Activated CD4-positive, alpha-beta memory T cell treated with anti-CD3 and anti-CD28 coated beads, Interleukin-2, amount 10 ng/mL, durations not matched to agents 7 days and 5 days (primary cell): ENCODE data around the gene PALLD. TPM values are rescaled to one million over a fixed set of nuclear protein-coding genes. Genes with fewer than 3 reads are reported as not detected.
A peak's percentile ranks its signal among the peaks of the same experiment; 100 is the strongest.
"Not testable (repeated sequence)": the region's sequence is repeated elsewhere in the genome, so short reads cannot be mapped to it uniquely, and the experiment has no call there.

Experiments used
- CTCF ChIA-PET: fragments of 350-600 bp; sonication (Branson Sonifier 250); formaldehyde crosslinking; loops from one replicate; lab custom pipeline; 2021; ENCODE audit warnings: antibody characterized with exemption, inconsistent platforms; lab: Charles Lee
- POLR2A ChIA-PET: fragments of 350-600 bp; sonication (Branson Sonifier 250); formaldehyde crosslinking; loops from one replicate; lab custom pipeline; 2021; ENCODE audit warnings: antibody characterized with exemption; lab: Charles Lee
- DNase-seq: peaks from one replicate; pipeline ENCODE4 v3.0.0-alpha.2; 2020
- H3K27ac Mint-ChIP-seq: one replicate; pipeline ENCODE4 v1.8.0; 2021; ENCODE audit warnings: mild to moderate bottlenecking, mixed read lengths
- H3K27me3 Mint-ChIP-seq: one replicate; pipeline ENCODE4 v1.8.0; 2021; ENCODE audit warnings: mixed read lengths
- H3K36me3 Mint-ChIP-seq: one replicate; pipeline ENCODE4 v1.8.0; 2021; ENCODE audit warnings: low read depth, mixed read lengths
- H3K4me1 Mint-ChIP-seq: one replicate; pipeline ENCODE4 v1.8.0; 2021; ENCODE audit warnings: mixed read lengths
- H3K4me3 Mint-ChIP-seq: one replicate; pipeline ENCODE4 v1.8.0; 2021; ENCODE audit warnings: mild to moderate bottlenecking, mixed read lengths
- H3K9me3 Mint-ChIP-seq: one replicate; pipeline ENCODE4 v1.8.0; 2021; ENCODE audit warnings: mixed read lengths
- total RNA-seq, 2 experiments: library from RNA; stranded (reverse); gene quantifications; one replicate each; pipeline ENCODE4 v1.2.3, GENCODE V29; 2021

Gene PALLD
- total RNA-seq = 1 to 10 TPM; 5.4 to 5.8 TPM

GRCh38 chr4:168496834-168497233 is at the start of gene PALLD:
Gene PALLD (plus strand): TSS chr4:168497052.
- CTCF ChIA-PET = no interaction called here
- no peak for DNase-seq
- no peaks in the 10 kb centered on the region for H3K4me1 Mint-ChIP-seq
- H3K4me3 Mint-ChIP-seq = no peak within 1 kb of the TSS
- peaks cover 28% of the 10 kb centered on the region for H3K27me3 Mint-ChIP-seq
- no peaks in the 10 kb centered on the region for H3K9me3 Mint-ChIP-seq
- POLR2A ChIA-PET = no interaction called here
- no peak within 1 kb of the TSS for H3K27ac Mint-ChIP-seq
- H3K36me3 Mint-ChIP-seq = no peaks in the 10 kb centered on the region

- peaks cover 60% of the 10 kb centered on the region for H3K36me3 Mint-ChIP-seq
Measured at GRCh38 chr4:168449063-168449462, 47.8 kb upstream of the PALLD start.

GRCh38 chr4:168449719-168450452 is 47.0 kb upstream of the PALLD start:
- DNase-seq = peak; percentile 50
- Mint-ChIP-seq H3K4me3 (no peak overlapping the region), H3K36me3 (peaks cover 68% of the 10 kb centered on the region), H3K9me3 (peaks cover 5% of the 10 kb centered on the region), H3K4me1 (peaks cover 36% of the 10 kb centered on the region), H3K27me3 (no peaks in the 10 kb centered on the region), H3K27ac (peak overlapping the region; percentile 73)
- ChIA-PET POLR2A (interaction anchor here (0.6 to 3.5 kb wide), 2 partner anchors 28 to 30 kb away, joined by 3 to 21 read pairs; partner anchors contain the start of gene DDX60L), CTCF (interaction anchor here (1.7 kb wide), 1 partner anchor 31 kb away, joined by 5 read pairs; the partner anchor contains the start of gene DDX60L)

More at GRCh38 chr4:168449063-168449462, 47.8 kb upstream of the PALLD start:
- DNase-seq, H3K27ac Mint-ChIP-seq, H3K9me3 Mint-ChIP-seq, CTCF ChIA-PET, H3K27me3 Mint-ChIP-seq, H3K4me3 Mint-ChIP-seq: not testable (repeated sequence)
- H3K4me1 Mint-ChIP-seq = peaks cover 36% of the 10 kb centered on the region
- POLR2A ChIA-PET = interaction anchor here (3.5 kb wide), 1 partner anchor 31 kb away, joined by 21 read pairs; the partner anchor contains the start of gene DDX60L

- H3K9me3 Mint-ChIP-seq = peaks cover 5% of the 10 kb centered on the region
- POLR2A ChIA-PET = interaction anchor here (1.0 to 3.5 kb wide), 2 partner anchors 9 to 28 kb away, joined by 3 to 21 read pairs; partner anchors contain the start of gene DDX60L
- peaks cover 36% of the 10 kb centered on the region for H3K4me1 Mint-ChIP-seq
- H3K36me3 Mint-ChIP-seq = peaks cover 75% of the 10 kb centered on the region
- H3K4me3 Mint-ChIP-seq = no peak overlapping the region
- DNase-seq = no peak
- no peaks in the 10 kb centered on the region for H3K27me3 Mint-ChIP-seq
- H3K27ac Mint-ChIP-seq = peak overlapping the region; percentile 11
- CTCF ChIA-PET = no interaction called here
Measured at GRCh38 chr4:168451331-168451730, 45.5 kb upstream of the PALLD start.

GRCh38 chr4:168451744-168452390 is 45.0 kb upstream of the PALLD start:
- Mint-ChIP-seq H3K4me3 (no peak overlapping the region), H3K27ac (peak overlapping the region; percentile 11), H3K9me3 (peaks cover 5% of the 10 kb centered on the region), H3K36me3 (peaks cover 73% of the 10 kb centered on the region), H3K27me3 (no peaks in the 10 kb centered on the region), H3K4me1 (peaks cover 36% of the 10 kb centered on the region)
- ChIA-PET POLR2A (interaction anchor here (1.0 to 3.5 kb wide), 2 partner anchors 9 to 28 kb away, joined by 3 to 21 read pairs; partner anchors contain the start of gene DDX60L), CTCF (no interaction called here)
- DNase-seq = no peak

GRCh38 chr4:168453146-168453545 is 43.7 kb upstream of the PALLD start:
- CTCF ChIA-PET = no interaction called here
- no peak for DNase-seq
- Mint-ChIP-seq H3K4me3 (no peak overlapping the region), H3K9me3 (peaks cover 5% of the 10 kb centered on the region), H3K27me3 (no peaks in the 10 kb centered on the region), H3K36me3 (peaks cover 76% of the 10 kb centered on the region), H3K27ac (no peak overlapping the region), H3K4me1 (peaks cover 36% of the 10 kb centered on the region)
- POLR2A ChIA-PET = interaction anchor here (1.2 kb wide), 1 partner anchor 21 kb away, joined by 3 read pairs; no protein-coding TSS in a partner anchor

GRCh38 chr4:168458256-168458655 is 38.6 kb upstream of the PALLD start:
- H3K27ac Mint-ChIP-seq, CTCF ChIA-PET, DNase-seq, POLR2A ChIA-PET, H3K4me1 Mint-ChIP-seq, H3K4me3 Mint-ChIP-seq, H3K27me3 Mint-ChIP-seq, H3K9me3 Mint-ChIP-seq: not testable (repeated sequence)
- H3K36me3 Mint-ChIP-seq = peaks cover 69% of the 10 kb centered on the region

GRCh38 chr4:168461821-168462220 is 35.0 kb upstream of the PALLD start:
- DNase-seq = no peak
- Mint-ChIP-seq H3K4me1 (no peaks in the 10 kb centered on the region), H3K36me3 (peaks cover 66% of the 10 kb centered on the region), H3K27me3 (no peaks in the 10 kb centered on the region), H3K4me3 (no peak overlapping the region), H3K9me3 (peaks cover 2% of the 10 kb centered on the region), H3K27ac (no peak overlapping the region)
- CTCF ChIA-PET = no interaction called here
- POLR2A ChIA-PET = no interaction called here

- POLR2A ChIA-PET = interaction anchor here (1.5 kb wide), 1 partner anchor 7 kb away, joined by 5 read pairs; the partner anchor contains the start of gene DDX60L
- no peak overlapping the region for H3K4me3 Mint-ChIP-seq
- no peak for DNase-seq
- H3K36me3 Mint-ChIP-seq = peaks cover 65% of the 10 kb centered on the region
- H3K9me3 Mint-ChIP-seq = no peaks in the 10 kb centered on the region
- CTCF ChIA-PET = no interaction called here
- H3K27ac Mint-ChIP-seq = no peak overlapping the region
- peaks cover 43% of the 10 kb centered on the region for H3K4me1 Mint-ChIP-seq
- H3K27me3 Mint-ChIP-seq = no peaks in the 10 kb centered on the region
Measured at GRCh38 chr4:168472920-168473319, 23.9 kb upstream of the PALLD start.

GRCh38 chr4:168474660-168475320 is 22.1 kb upstream of the PALLD start:
- DNase-seq = no peak
- CTCF ChIA-PET = interaction anchor here (0.7 kb wide), 1 partner anchor 39 kb away, joined by 3 read pairs; no protein-coding TSS in a partner anchor
- Mint-ChIP-seq H3K36me3 (peaks cover 67% of the 10 kb centered on the region), H3K27ac (no peak overlapping the region), H3K27me3 (no peaks in the 10 kb centered on the region), H3K4me3 (no peak overlapping the region), H3K4me1 (peaks cover 57% of the 10 kb centered on the region), H3K9me3 (no peaks in the 10 kb centered on the region)
- POLR2A ChIA-PET = interaction anchor here (0.8 kb wide), 1 partner anchor 22 kb away, joined by 3 read pairs; no protein-coding TSS in a partner anchor

- POLR2A ChIA-PET = no interaction called here
- CTCF ChIA-PET = no interaction called here
- peaks cover 54% of the 10 kb centered on the region for H3K4me1 Mint-ChIP-seq
- no peak overlapping the region for H3K27ac Mint-ChIP-seq
- H3K4me3 Mint-ChIP-seq = no peak overlapping the region
- peaks cover 62% of the 10 kb centered on the region for H3K36me3 Mint-ChIP-seq
- no peaks in the 10 kb centered on the region for H3K9me3 Mint-ChIP-seq
- DNase-seq = no peak
- H3K27me3 Mint-ChIP-seq = no peaks in the 10 kb centered on the region
Measured at GRCh38 chr4:168475745-168476144, 21.1 kb upstream of the PALLD start.

- CTCF ChIA-PET = interaction anchor here (1.0 to 2.4 kb wide), 2 partner anchors 46 to 161 kb away, joined by 3 to 14 read pairs; partner anchors contain the start of gene DDX60
Measured at GRCh38 chr4:168478868-168479267, 18.0 kb upstream of the PALLD start.

More at GRCh38 chr4:168478868-168479267, 18.0 kb upstream of the PALLD start:
- H3K27me3 Mint-ChIP-seq = no peaks in the 10 kb centered on the region
- H3K36me3 Mint-ChIP-seq = peaks cover 47% of the 10 kb centered on the region
- no peaks in the 10 kb centered on the region for H3K9me3 Mint-ChIP-seq
- DNase-seq = no peak
- H3K4me1 Mint-ChIP-seq = peaks cover 75% of the 10 kb centered on the region
- peak overlapping the region; percentile 32 for H3K27ac Mint-ChIP-seq
- POLR2A ChIA-PET = interaction anchor here (1.4 to 4.1 kb wide), 4 partner anchors 12 to 161 kb away, joined by 3 to 66 read pairs (median 16); partner anchors contain the start of gene DDX60
- peak overlapping the region; percentile 94 for H3K4me3 Mint-ChIP-seq
